Measurements from ENCODE around the gene TNFRSF18. TPM values are rescaled to one million over a fixed set of nuclear protein-coding genes. Genes with fewer than 3 reads are reported as not detected.

The TNFRSF18 gene
- polyA plus RNA-seq, 2 of the 4 experiments (the other 2 are of a cell fraction) = not detected

DNA sequence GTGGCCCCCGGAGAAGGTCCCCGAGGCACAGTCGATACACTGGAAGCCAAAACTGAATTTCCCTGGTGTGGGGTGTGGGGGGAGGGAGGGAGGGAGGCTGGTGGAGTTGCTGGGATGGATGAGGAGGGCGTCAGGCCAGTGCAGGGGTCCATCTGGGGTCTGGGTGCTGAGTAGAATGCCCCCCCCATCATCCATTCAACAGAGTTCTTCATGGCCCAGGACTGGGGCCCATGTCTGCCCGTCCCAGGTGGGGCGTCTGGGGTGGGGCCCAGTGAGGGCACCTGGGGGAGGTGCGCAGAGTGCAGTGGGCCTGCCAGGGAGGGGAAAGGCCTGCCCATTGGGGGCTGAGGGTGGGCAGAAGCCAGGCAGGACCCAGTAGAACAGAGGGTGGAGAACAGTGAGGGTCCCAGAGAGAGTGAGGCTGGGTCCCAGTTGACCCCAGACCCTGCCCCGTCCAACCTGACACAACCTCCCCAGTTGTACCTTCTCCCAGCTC lies 1.9 kb downstream of the TNFRSF18 start:
- ChIA-PET CTCF (interaction anchor here (1.2 kb wide), 1 partner anchor 13 kb away, joined by 3 read pairs; no protein-coding TSS in a partner anchor), POLR2A (no interaction called here)
- H3K27ac ChIP-seq = no peak overlapping the region
- H3K4me3 ChIP-seq = no peak overlapping the region
- ATAC-seq (no peak), DNase-seq (ENCODE audit: low read depth in 1 of 2, low spot score in 1 of 2) (no peak), FAIRE-seq (no peak)
- no peak for TF ChIP-seq RCOR1 (IDR thresholded peaks at IDR 0.05; ENCODE audit: low read depth, low read length)
- TF ChIP-seq JUN (IDR thresholded peaks at IDR 0.05) = no peak
- no peak for TF ChIP-seq FOXS1 (CRISPR knock-in tag; IDR thresholded peaks at IDR 0.05)
- no peak for TF ChIP-seq MAZ (IDR thresholded peaks at IDR 0.05; ENCODE audit: borderline replicate concordance, low read depth, low read length)
- TF ChIP-seq RAD21 (conservative IDR thresholded peaks at IDR 0.05 in 1 of 2, IDR thresholded peaks at IDR 0.05 in 1 of 2) = no peak
- no peak for TF ChIP-seq FOSB (CRISPR knock-in tag; IDR thresholded peaks at IDR 0.05)
- no CpG with 5 or more reads among the region's 8 CpGs for WGBS (ENCODE audit: missing lambda C conversion rate)
- no peaks in the 10 kb centered on the region for H3K9me3 ChIP-seq
- H3K4me1 ChIP-seq = peaks cover 3% of the 10 kb centered on the region; the same call in 1 of the 3 replicates
- no peak overlapping the region for H3K4me2 ChIP-seq

DNA sequence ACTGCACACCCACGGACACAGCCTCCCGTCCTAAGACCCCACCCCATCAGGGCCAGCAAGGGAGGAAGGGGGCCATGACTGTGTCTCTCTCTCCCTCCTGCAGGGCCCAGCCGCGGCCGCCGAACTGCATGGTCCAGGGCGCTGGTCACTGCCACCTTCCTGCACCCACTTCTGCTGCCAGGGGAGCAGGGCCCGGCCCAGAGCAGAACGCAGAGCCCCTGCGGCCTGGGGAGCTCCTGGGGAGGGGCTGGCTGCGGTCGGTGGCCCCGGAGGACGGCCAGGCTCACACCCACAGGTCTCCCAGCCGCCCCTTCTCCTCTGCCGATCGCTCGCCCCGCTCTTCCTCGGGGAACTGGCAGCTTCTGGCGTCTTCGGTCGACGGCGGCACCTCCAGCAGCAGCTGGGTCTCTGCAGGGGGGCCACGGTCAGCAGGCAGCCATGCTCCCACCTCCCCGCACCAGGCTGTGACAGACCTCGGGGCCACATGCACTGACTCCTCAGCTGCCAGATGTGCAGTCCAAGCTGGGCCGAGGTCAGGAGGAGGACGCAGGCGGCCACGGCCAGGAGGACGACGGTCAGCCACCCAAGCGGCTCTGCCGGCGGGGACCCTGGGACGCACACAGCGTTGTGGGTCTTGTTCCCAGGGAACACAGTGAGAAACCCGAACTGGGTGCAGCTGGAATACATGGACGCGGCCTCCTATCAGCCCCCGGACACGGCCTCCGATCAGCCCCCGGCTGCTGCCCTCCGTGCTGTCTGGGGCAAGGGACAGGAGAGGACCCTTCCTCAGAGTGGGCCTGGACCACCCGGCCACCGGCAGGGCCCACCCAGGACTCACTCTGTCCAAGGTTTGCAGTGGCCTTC lies 2.6 kb downstream of the TNFRSF18 start:
- ChIA-PET CTCF (no interaction called here), POLR2A (no interaction called here)
- DNase-seq (ENCODE audit: low read depth in 1 of 2, low spot score in 1 of 2) = no peak
- Histone ChIP-seq H3K4me1 (peaks cover 3% of the 10 kb centered on the region; the same call in 1 of the 3 replicates), H3K4me2 (no peak overlapping the region), H3K27ac (no peak overlapping the region), H3K9me3 (no peaks in the 10 kb centered on the region), H3K4me3 (no peak overlapping the region)
- TF ChIP-seq POLR2AphosphoS2 (conservative IDR thresholded peaks at IDR 0.05; ENCODE audit: low read length) (no peak), HMGXB4 (CRISPR knock-in tag; IDR thresholded peaks at IDR 0.05; ENCODE audit: borderline replicate concordance) (no peak), USF2 (IDR thresholded peaks at IDR 0.05) (no peak), BHLHE40 (IDR thresholded peaks at IDR 0.05; ENCODE audit: low read depth, low read length) (no peak)
- TF ChIP-seq, protein P1, sequence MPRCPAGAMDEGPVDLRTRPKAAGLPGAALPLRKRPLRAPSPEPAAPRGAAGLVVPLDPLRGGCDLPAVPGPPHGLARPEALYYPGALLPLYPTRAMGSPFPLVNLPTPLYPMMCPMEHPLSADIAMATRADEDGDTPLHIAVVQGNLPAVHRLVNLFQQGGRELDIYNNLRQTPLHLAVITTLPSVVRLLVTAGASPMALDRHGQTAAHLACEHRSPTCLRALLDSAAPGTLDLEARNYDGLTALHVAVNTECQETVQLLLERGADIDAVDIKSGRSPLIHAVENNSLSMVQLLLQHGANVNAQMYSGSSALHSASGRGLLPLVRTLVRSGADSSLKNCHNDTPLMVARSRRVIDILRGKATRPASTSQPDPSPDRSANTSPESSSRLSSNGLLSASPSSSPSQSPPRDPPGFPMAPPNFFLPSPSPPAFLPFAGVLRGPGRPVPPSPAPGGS (IDR thresholded peaks at IDR 0.05) = no peak
- TF ChIP-seq, protein P2, sequence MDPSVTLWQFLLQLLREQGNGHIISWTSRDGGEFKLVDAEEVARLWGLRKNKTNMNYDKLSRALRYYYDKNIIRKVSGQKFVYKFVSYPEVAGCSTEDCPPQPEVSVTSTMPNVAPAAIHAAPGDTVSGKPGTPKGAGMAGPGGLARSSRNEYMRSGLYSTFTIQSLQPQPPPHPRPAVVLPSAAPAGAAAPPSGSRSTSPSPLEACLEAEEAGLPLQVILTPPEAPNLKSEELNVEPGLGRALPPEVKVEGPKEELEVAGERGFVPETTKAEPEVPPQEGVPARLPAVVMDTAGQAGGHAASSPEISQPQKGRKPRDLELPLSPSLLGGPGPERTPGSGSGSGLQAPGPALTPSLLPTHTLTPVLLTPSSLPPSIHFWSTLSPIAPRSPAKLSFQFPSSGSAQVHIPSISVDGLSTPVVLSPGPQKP (IDR thresholded peaks at IDR 0.05; ENCODE audit: low read depth, low read length) = no peak
- WGBS (ENCODE audit: missing lambda C conversion rate) = 80% methylated on average over 13 of the region's 49 CpGs
- no peak for FAIRE-seq
- no peak for ATAC-seq

DNA sequence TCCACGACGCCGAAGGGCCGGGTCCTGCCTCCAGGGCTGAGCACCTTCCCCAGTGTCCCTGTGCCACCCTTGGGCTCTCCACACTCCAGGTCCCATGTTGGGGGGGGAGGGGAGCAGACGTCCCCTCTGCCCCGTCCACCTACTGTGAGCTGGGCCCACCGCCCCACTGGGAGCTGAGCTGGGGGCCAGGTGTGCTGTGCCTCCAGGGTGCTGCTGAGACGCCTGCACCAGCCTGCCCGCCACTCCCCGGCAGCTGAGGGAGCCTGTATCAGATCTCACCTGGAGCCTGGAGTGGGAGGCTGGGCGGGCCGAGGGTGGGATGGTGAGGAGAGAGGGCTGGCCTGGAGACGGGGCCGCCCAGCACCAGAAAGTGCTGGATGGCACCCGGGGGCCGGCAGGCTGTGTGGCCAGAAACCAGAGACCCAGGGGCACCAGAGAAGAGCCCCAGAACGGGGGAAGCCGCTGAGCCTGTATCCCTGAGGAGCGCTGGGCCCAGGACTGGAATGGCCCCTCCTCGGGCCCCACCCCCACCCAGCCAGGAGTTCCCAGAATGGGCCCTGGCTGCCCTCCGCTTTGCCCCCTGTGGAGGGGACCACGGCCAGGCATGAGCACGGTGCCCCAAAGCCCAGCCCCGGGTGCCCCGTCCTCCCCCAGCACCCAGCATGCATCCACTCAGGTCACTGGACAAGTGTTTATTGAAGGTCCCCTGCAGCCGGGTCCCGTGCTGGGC lies 3.4 kb downstream of the TNFRSF18 start:
- ChIA-PET POLR2A (no interaction called here), CTCF (no interaction called here)
- no peak overlapping the region for H3K4me3 ChIP-seq
- 30% methylated on average over 2 of the region's 27 CpGs for WGBS (ENCODE audit: missing lambda C conversion rate)
- no peak overlapping the region for H3K27ac ChIP-seq
- DNase-seq (ENCODE audit: low read depth in 1 of 2, low spot score in 1 of 2) (no peak), ATAC-seq (no peak), FAIRE-seq (no peak)
- no peaks in the 10 kb centered on the region for H3K9me3 ChIP-seq
- no peaks in the 10 kb centered on the region; the same call in 2 of the 3 replicates for H3K4me1 ChIP-seq
- no peak overlapping the region for H3K4me2 ChIP-seq
- TF ChIP-seq KDM1A (IDR thresholded peaks at IDR 0.05; ENCODE audit: low read depth) (no peak), SMC3 (IDR thresholded peaks at IDR 0.05) (no peak), SREBF2 (IDR thresholded peaks at IDR 0.05) (no peak), EHF (CRISPR knock-in tag; IDR thresholded peaks at IDR 0.05) (no peak), EHMT2 (IDR thresholded peaks at IDR 0.05; ENCODE audit: low read depth) (no peak), CTCF (IDR thresholded peaks at IDR 0.05) (no peak), POLR2A (IDR thresholded peaks at IDR 0.05; ENCODE audit: low read length) (no peak), NR3C1 (IDR thresholded peaks at IDR 0.05) (no peak), RFX5 (IDR thresholded peaks at IDR 0.05) (no peak), CHD4 (IDR thresholded peaks at IDR 0.05; ENCODE audit: borderline replicate concordance) (no peak), ZFP36 (IDR thresholded peaks at IDR 0.05; ENCODE audit: borderline replicate concordance, partially characterized antibody) (no peak), FOXS1 (CRISPR knock-in tag; IDR thresholded peaks at IDR 0.05) (no peak), RCOR1 (IDR thresholded peaks at IDR 0.05; ENCODE audit: low read depth, low read length) (no peak)
- TF ChIP-seq, protein P3, sequence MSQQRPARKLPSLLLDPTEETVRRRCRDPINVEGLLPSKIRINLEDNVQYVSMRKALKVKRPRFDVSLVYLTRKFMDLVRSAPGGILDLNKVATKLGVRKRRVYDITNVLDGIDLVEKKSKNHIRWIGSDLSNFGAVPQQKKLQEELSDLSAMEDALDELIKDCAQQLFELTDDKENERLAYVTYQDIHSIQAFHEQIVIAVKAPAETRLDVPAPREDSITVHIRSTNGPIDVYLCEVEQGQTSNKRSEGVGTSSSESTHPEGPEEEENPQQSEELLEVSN (IDR thresholded peaks at IDR 0.05; ENCODE audit: borderline replicate concordance, low read depth) = no peak
